Endothelial cell of umbilical vein (primary cell): ENCODE results near the gene RAB36. TPM values are rescaled to one million over a fixed set of nuclear protein-coding genes. Genes with fewer than 3 reads are reported as not detected.

ENCODE experiments used
- BruUV-seq: library from RNA; stranded (reverse); fragments of 400-500 nt; replicated peaks from 2 replicates; lab custom pipeline; 2021; lab: Mats Ljungman, UMichigan
- CTCF ChIA-PET: fragments of 300-600, 350-600 bp; sonication (Branson Sonifier 250); formaldehyde crosslinking; loops from one replicate; lab custom pipeline; 2021; ENCODE audit warnings: antibody characterized with exemption, inconsistent platforms; lab: Charles Lee
- POLR2A ChIA-PET: fragments of 300-600, 350-600 bp; sonication (Branson Sonifier 250); formaldehyde crosslinking; loops from one replicate; lab custom pipeline; 2021; ENCODE audit warnings: antibody characterized with exemption, inconsistent platforms; lab: Charles Lee
- DNase-seq: peaks from one replicate; pipeline ENCODE4 v3.0.0-alpha.2; 2011; ENCODE audit warnings: low read depth, low spot score
- FAIRE-seq: peaks from 2 replicates; lab custom pipeline; 2011; peaks lifted over from hg19 to GRCh38; lab: Jason Lieb, UNC
- H2AFZ ChIP-seq: 2 replicates; pipeline ENCODE4 v1.6.0; 2012; ENCODE audit warnings: low read depth, low read length, control low read depth, inconsistent platforms
- H3K27ac ChIP-seq: 2 replicates; pipeline ENCODE4 v1.5.1; 2011; ENCODE audit warnings: low read depth, mild to moderate bottlenecking, control low read depth, low read length, moderate library complexity; ENCODE audit not compliant: insufficient read depth
- H3K27me3 ChIP-seq, 2 experiments: 2 replicates each; pipeline versions ENCODE4 v1.6.0 to v1.6.1; 2011; ENCODE audit warnings: low read length in 2 of 2, mixed read lengths in 1 of 2; ENCODE audit not compliant: control insufficient read depth in 2 of 2, insufficient read depth in 2 of 2
- H3K36me3 ChIP-seq, 2 experiments: 2 replicates in 1 of 2; 3 replicates in 1 of 2; pipeline ENCODE4 v1.5.1; 2011; ENCODE audit warnings: low read length in 2 of 2, mild to moderate bottlenecking in 1 of 2, moderate library complexity in 1 of 2; ENCODE audit not compliant: control insufficient read depth in 2 of 2, insufficient read depth in 2 of 2; ENCODE audit errors: extremely low read depth in 1 of 2
- H3K4me1 ChIP-seq: 3 replicates; pipeline ENCODE4 v1.5.1; 2011; ENCODE audit warnings: mild to moderate bottlenecking, low read length; ENCODE audit not compliant: control insufficient read depth, insufficient read depth; ENCODE audit errors: extremely low read depth
- H3K4me2 ChIP-seq: 2 replicates; pipeline ENCODE4 v1.6.1; 2011; ENCODE audit warnings: low read length, control low read depth, mixed read lengths; ENCODE audit not compliant: insufficient read depth
- H3K4me3 ChIP-seq, 3 experiments: fragments of 200-600 bp in 1 of 3; sonication (generic), shearing (Covaris generic) in 1 of 3; replicated peaks in 1 of 3; 2 replicates each; pipeline ENCODE4 v1.5.1; 2011 to 2016; ENCODE audit warnings: control low read depth in 3 of 3, low read length in 3 of 3, mild to moderate bottlenecking in 2 of 3, inconsistent platforms in 1 of 3, low read depth in 1 of 3, moderate library complexity in 1 of 3; ENCODE audit not compliant: insufficient read depth in 1 of 3
- H3K79me2 ChIP-seq: 2 replicates; pipeline ENCODE4 v1.6.0; 2012; ENCODE audit warnings: low read length, inconsistent platforms; ENCODE audit not compliant: control insufficient read depth, insufficient read depth
- H3K9ac ChIP-seq: replicated peaks from 2 replicates; pipeline ENCODE3; 2011; ENCODE audit warnings: low read length, control low read depth; ENCODE audit not compliant: insufficient read depth; ENCODE audit errors: extremely low read depth
- H3K9me1 ChIP-seq: replicated peaks from 3 replicates; pipeline ENCODE4 v1.6.0; 2011; ENCODE audit warnings: mild to moderate bottlenecking, low read length; ENCODE audit not compliant: control insufficient read depth, insufficient read depth; ENCODE audit errors: extremely low read depth
- H3K9me3 ChIP-seq: replicated peaks from 2 replicates; pipeline ENCODE4 v1.5.1; 2012; ENCODE audit warnings: low read length, inconsistent platforms; ENCODE audit not compliant: control insufficient read depth, insufficient read depth
- H4K20me1 ChIP-seq: replicated peaks from 2 replicates; pipeline ENCODE3; 2011; ENCODE audit warnings: mild to moderate bottlenecking, low read length; ENCODE audit not compliant: control insufficient read depth, insufficient read depth; ENCODE audit errors: extremely low read depth
- CTCF ChIP-seq, 2 donors: IDR thresholded peaks; 1 replicate in 1 of 2; 2 replicates in 1 of 2; pipeline ENCODE4 v1.5.1; 2011; ENCODE audit warnings: low read length in 2 of 2, mild to moderate bottlenecking in 2 of 2, moderate library complexity in 2 of 2, control low read depth in 1 of 2, inconsistent platforms in 1 of 2, low read depth in 1 of 2; ENCODE audit not compliant: insufficient read depth in 1 of 2; ENCODE audit errors: extremely low read depth in 1 of 2
- POLR2AphosphoS5 ChIP-seq: IDR thresholded peaks from 2 replicates; pipeline ENCODE4 v1.6.1; 2012; ENCODE audit warnings: low read depth, mild to moderate bottlenecking, control low read depth, low read length, moderate library complexity; ENCODE audit not compliant: insufficient read depth
- dilution Hi-C: fragments of 300-500 bp; cut with MboI; formaldehyde crosslinking; loops from one replicate; pipeline ENCODE4 v1.15.0; 2019; ENCODE audit warnings: low sequenced_read_pairs; ENCODE audit not compliant: extremely low pct_ligation_motif_present
- intact Hi-C: fragments of 100-400 bp; cut with micrococcal nuclease; formaldehyde crosslinking; loops from one replicate; pipeline ENCODE4 v1.10.0; 2022
- polyA plus RNA-seq, 4 experiments: library from polyadenylated mRNA; depleted of rRNA in 3 of 4; stranded (reverse) in 3 of 4; unstranded in 1 of 4; fragments of >200 nt; gene quantifications; 2 replicates each; pipeline versions ENCODE4 v1.2.1 to v1.2.3, GENCODE V29; 2011 to 2012; ENCODE audit warnings: missing spikeins in 1 of 4
- total RNA-seq: library from RNA; stranded (reverse); gene quantifications from 2 replicates; pipeline ENCODE4 v1.2.3, GENCODE V29; 2021

RAB36 gene
- total and polyA plus RNA-seq, 2 donors (not counting 3 experiments of a cell fraction or from before 2014, with no cell fraction given): 2.7 to 3.1 TPM

DNA sequence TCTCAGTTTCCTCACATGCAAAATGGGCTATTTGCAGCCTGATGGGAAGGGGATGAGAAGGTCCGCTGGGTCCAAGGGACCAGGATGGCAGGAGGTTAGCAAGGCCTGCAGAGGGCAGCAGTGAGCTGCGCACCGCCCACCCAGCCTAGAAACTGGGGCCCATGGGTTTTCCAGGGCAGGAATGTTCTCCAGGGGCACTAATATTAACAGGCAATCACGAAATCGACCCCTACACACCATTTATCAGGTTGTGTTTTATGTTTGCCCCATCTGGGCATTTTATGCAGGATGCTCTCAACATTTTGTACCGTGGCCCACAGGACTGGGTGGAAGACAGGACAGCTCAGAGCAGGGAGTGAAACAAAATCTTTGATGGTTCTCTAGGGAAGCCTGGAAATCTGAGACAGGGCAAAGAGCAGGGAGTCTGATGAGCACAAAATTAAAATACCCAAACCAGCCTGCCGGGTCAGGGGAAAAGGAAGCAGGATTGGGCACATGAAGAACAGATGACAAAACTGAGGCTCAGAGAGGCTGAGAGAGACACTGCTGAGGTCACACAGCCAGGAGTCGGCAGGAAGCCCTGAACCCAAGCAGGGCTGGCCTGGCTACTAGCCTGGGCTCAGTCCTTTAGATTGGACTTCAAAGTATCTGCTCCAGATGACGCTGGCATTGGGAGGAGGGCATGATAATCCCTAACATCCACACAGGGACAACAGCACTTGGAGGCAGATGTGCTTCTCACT, 33.4 kb downstream of the RAB36 start:
- Histone ChIP-seq H3K27ac (peak overlapping the region; percentile 19), H3K9ac (no peak overlapping the region), H2AFZ (peak overlapping the region; percentile 14), H3K36me3 (peaks cover 0 to 4% of the 10 kb centered on the region in 2 experiments), H4K20me1 (no peaks in the 10 kb centered on the region), H3K79me2 (peaks cover 31% of the 10 kb centered on the region), H3K4me3 (no peak overlapping the region), H3K4me1 (peaks cover 19% of the 10 kb centered on the region), H3K9me1 (no peaks in the 10 kb centered on the region), H3K27me3 (no peaks in the 10 kb centered on the region), H3K9me3 (no peaks in the 10 kb centered on the region), H3K4me2 (no peak overlapping the region)
- no TSS peak for BruUV-seq
- no peak for TF ChIP-seq POLR2AphosphoS5
- TF ChIP-seq CTCF (IDR thresholded peaks at IDR 0.05; ENCODE audit: extremely low read depth in 1 of 2, insufficient read depth in 1 of 2, low read depth in 1 of 2, low read length in 2 of 2): peak; percentile 94 to 96
- POLR2A ChIA-PET: interaction anchor here (1.0 kb wide), 1 partner anchor 103 kb away, joined by 6 read pairs; no protein-coding TSS in a partner anchor
- dilution Hi-C loops (no loop called here), intact Hi-C loops (loop anchor here (1.0 to 10.0 kb wide), 4 partner anchors 63 to 356 kb away; no protein-coding TSS in a partner anchor)
- CTCF ChIA-PET: interaction anchor here (0.6 to 12.6 kb wide), 24 partner anchors 12 to 209 kb away, joined by 3 to 451 read pairs (median 4); no protein-coding TSS in a partner anchor
- FAIRE-seq (peak; percentile 93), DNase-seq (peak; percentile 70)
